Hematopoietic multipotent progenitor cell treated with erythropoietin and hydrocortisone succinate and interleukin-3 and kit ligand, for 4 days (in vitro differentiated cells): ENCODE data around the gene PRKAR2A.
A peak's percentile ranks its signal among the peaks of the same experiment; 100 is the strongest.
"Not testable (repeated sequence)": the region's sequence is repeated elsewhere in the genome, so short reads cannot be mapped to it uniquely, and the experiment has no call there.

Experiments
- DNase-seq: peaks from one replicate; pipeline ENCODE4 v3.0.0-alpha.2; 2015

The PRKAR2A gene

DNA sequence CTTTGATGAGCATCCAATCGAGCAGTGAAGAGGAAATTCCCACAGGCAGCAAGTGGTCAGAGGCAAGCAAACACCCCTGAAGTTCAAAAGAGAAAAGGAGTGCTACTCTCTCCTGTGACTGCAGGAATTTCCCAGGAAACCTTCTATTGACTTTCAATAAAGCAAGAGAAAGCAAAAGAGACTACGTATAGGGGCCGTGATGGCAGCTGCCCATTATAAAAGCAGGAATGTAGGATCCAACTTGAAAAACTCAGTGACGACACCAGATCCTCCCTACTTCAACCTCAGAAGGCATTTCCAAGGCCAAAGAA lies 77.5 kb downstream of the PRKAR2A start:
- no peak for DNase-seq

DNA sequence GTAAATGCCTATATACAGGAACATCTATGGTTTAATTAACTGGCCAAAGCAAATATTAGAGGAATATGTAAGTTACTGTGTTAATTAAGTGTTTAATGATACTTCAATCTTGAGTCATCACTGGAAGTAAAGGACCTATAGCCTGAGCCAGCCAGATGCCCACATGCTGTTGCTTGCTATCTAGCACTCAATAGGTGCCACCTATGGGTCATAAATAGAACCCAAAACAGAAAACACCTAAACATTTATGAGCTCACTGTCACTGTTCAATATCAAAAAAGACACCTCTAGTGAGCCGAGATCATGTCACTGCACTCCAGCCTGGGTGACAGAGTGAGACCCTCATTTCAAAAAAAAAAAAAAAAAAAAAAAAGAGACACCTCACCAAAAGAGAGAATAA lies 82.3 kb downstream of the PRKAR2A start:
- DNase-seq: peak; percentile 51

DNA sequence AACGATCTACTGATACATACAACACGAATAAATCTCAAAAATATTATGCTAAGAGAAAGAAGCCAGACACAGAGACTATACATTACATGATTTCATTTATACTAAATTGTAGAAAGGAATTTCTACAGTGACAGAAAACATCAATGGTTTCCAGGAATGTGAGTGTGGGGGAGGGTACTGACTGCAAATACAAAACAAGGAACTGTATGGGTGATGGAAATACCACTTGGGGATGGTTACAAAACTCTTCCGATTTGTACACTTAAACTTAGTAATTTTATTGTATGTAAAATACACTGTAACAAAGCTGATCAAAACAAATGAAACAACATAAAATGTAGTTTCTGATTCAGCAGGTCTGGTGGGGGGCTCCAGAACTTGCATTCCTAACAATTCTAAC lies 84.9 kb downstream of the PRKAR2A start:
- DNase-seq: no peak

GRCh38 chr3:48759991-48760540 lies 87.6 kb downstream of the PRKAR2A start:
- DNase-seq: not testable (repeated sequence)

GRCh38 chr3:48759531-48759930 lies 88.1 kb downstream of the PRKAR2A start:
- not testable (repeated sequence) for DNase-seq

DNA sequence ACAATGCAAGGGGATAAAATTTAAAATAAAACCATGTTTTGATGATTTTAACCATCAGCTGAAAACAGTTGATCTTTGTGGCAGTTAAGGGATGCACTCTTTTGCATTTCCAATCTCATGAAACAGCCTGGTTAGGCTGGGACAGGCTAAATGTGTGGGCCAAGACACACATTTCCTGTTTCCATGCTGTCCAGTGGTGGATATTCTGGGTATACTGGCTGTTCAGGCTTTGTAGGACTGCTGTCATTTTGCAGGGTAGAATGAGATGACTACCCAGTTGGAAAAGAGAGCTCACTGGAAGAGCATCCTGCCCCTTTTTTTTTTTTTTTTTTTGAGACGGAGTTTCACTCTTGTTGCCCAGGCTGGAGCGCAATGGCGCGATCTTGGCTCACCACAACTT lies 88.6 kb downstream of the PRKAR2A start:
- no peak for DNase-seq

GRCh38 chr3:48756640-48757039 lies 91.0 kb downstream of the PRKAR2A start:
- DNase-seq: no peak

DNA sequence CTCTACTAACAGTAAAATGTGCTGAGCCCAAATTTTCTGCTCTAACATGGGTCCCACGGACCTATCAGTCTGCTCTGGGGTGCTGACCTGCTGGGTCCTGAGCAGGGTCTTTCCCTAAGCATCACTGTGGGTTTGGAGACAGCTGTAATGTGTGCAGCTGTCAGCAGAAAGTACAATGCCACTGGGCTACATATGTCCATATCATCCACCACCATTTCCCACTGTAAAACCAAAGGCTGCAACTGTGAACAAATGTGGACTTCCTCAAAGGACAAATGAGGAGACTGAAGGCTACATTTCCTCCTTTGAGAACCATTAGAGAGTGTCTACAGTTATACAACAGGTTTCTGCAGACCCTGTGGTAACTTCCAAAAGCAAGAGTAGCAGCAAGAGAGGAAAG lies 96.8 kb downstream of the PRKAR2A start:
- peak; percentile 11 for DNase-seq

DNA sequence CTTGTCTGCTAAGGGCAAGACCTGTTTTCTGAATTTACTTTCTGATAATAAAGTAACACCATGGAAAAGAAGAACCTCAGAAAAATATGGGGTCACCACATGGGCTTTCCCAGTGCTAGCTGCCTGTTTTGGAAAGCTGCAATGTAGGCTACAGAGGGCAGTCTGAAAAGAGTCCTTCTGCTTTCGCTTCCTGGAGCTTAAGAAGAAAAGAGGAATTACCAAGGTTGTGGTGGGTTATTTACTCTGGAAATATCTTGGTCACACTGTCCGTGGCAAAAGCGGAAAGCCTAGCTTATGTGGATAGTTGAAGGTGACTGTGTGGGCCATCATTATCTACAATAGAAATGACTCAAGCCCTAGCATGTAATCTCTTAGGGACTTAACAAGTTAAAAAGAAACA lies 98.9 kb downstream of the PRKAR2A start:
- no peak for DNase-seq

GRCh38 chr3:48747706-48748105 lies 100.0 kb downstream of the PRKAR2A start:
- DNase-seq: no peak

DNA sequence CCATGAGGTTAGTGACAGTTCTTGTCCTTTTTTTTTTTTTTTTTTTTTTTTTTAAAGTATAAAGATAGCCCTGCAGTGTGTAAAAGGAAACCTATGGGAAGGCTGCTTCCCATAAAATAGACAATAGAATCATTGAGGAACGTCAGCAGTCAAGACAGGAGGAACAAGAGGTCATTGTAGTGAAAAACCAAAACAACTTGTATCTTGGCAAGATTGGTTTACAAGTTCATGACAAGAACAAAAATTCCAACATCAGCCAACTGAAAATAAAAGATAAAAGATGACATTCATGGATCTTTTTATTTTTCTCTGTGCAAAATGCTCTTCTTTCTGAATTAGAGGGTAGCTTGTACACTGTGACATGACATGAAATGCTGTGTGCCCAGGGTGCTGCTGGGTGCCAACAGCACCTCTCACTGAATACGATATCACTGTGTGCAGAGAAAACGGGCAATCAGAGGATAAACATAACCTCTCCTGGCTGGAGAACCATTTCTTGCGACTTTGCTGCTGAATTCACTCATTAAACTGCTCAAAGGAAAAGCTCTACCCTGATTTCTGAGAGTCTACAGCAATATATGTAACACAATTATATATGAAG lies 100.6 kb downstream of the PRKAR2A start:
- no peak for DNase-seq

DNA sequence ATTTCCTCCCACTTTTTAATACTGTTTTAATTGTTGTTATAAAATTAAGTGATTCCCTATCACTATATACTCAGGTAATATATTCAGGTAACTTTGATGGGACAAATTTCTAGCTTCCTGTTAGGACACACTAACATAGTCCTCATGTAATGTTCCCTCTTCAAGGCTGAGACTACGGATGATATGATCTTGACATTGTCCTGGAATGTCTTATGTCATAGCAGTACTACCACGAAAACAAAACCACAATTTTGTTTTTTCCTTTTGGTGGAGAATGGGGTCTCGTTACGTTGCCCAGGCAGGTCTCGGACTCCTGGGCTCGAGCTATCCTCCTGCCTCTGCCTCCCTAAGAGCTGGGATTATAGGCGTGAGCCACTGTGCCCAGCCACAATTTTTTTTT lies 103.9 kb downstream of the PRKAR2A start:
- no peak for DNase-seq

DNA sequence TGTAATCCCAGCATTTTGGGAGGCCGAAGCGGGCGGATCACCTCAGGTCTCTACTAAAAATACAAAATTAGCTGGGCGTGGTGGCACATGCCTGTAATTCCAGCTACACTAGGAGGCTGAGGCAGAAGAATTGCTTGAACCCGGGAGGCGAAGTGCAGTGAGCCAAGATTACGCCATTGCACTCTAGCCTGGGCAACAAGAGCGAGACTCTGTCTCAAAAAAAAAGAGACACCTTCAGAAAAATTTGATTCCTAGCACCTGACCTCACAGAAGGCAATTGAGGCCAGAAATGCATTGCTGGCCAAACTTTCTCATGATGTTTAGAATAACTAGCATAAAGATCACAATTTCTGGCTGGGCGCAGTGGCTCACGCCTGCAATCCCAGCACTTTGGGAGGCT lies 106.4 kb downstream of the PRKAR2A start:
- not testable (repeated sequence) for DNase-seq

GRCh38 chr3:48739955-48740823 lies 107.5 kb downstream of the PRKAR2A start:
- peak; percentile 83 for DNase-seq

DNA sequence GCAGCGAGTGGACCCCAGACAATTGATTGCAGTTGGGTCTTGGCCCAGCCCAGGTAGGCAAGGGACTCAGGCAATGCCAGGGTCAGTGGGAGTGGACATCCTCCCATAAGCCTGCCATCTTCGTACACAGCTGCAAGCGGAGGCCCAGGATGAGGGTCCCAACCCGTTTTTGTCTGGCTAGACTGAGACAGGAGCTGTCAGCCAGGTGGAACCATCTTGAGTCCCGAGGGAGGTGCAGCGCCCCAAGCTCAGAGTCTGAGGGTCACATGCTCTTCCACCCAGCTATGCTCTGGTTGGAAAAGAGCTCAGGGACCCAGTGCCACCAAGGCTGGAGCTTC lies 108.1 kb downstream of the PRKAR2A start:
- no peak for DNase-seq

- no peak for DNase-seq
These were observed 108.6 kb downstream of the PRKAR2A start for GRCh38 chr3:48738926-48739616.

DNA sequence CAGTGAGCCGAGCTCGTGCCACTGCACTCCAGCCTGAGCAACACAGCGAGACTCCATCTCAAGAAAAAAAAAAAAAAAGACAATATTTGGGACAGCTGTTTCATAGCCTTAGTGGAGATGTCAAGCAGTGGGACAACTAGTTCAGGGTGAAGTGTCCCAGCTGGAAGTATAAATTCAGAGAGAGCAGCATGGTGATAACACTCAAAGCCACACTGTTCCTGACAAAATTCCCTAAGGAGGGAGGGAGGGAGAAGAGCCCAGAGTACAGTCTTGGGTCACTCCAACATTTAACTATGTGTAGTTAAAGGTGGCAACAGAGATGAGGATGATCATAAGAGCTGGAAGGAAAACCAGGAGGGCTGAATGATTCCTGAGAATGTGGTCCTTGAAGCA lies 109.5 kb downstream of the PRKAR2A start:
- DNase-seq: no peak

DNA sequence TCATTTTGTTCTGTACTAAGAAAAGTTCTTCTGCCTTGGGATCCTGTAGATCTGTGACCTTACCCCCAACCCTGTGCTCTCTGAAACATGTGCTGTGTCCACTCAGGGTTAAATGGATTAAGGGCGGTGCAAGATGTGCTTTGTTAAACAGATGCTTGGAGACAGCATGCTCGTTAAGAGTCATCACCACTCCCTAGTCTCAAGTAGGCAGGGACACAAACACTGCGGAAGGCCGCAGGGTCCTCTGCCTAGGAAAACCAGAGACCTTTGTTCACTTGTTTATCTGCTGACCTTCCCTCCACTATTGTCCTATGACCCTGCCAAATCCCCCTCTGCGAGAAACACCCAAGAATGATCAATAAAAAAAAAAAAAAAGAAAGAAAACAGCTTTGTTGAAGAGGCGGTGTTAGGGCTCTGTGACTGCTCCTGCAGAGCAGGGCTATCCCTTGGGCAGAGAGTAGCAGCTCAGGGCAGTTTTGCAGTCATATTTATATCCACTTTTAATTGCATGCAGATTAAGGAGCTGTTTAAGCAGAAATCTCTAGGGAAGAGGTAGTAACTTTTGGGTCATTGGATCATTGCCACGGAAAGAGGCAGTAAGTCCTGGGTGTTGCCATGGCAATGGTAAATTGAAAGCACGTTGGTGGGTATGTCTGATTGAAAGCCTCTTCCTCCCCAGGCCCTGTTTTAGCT lies 112.5 kb downstream of the PRKAR2A start:
- not testable (repeated sequence) for DNase-seq

GRCh38 chr3:48734541-48734940 lies 113.1 kb downstream of the PRKAR2A start:
- DNase-seq: not testable (repeated sequence)

GRCh38 chr3:48733752-48734518 lies 113.7 kb downstream of the PRKAR2A start:
- not testable (repeated sequence) for DNase-seq

DNA sequence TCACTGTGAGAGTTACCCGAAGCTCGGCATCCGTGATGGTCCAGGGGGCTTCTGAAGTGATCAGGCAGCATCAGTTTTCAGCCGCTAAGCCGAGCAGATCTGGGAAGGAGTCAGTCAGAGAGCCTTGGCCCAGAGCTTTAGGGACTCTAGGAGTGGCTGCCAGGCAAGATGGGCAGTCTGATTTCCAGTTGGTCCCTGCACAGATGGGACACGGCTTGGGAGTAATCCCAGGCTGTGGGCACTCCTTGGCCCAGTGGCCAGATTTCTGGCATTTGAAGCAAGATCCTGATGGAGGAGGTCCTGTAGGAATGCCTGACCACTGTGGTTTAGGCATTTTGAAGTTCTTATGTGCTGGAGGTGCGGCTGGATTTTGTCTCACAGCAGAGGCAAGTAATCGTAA lies 120.2 kb downstream of the PRKAR2A start:
- DNase-seq: no peak

- not testable (repeated sequence) for DNase-seq
These were observed 122.4 kb downstream of the PRKAR2A start for GRCh38 chr3:48725185-48725855.
